ENCODE results near the gene TMPRSS3.

DNA sequence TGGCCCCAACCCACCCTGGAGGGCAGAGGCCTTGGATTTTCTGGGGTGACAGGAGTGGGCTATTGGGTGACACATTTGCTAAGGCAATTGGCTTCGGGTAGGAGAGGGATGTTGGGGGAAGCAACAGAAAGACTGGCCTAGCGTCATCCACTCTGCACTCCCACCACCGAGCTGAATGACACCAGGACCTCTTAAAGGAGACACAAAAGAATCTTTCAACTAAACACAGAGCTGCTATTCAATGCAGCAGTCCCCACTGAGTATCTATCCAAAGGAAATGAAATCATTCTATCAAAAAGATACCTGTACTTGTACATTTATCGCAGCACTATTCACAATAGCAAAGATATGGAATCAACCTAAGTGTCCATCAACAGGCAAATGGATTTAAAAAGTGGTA lies 51.2 kb downstream of the TMPRSS3 start:
- TF ChIP-seq NFIC (IDR thresholded peaks at IDR 0.05) (no peak), FOXM1 (IDR thresholded peaks at IDR 0.05; ENCODE audit: borderline replicate concordance, low read depth) (no peak), TAF1 (IDR thresholded peaks at IDR 0.05; ENCODE audit: low read depth) (no peak), EP300 (IDR thresholded peaks at IDR 0.05; ENCODE audit: borderline replicate concordance) (no peak), RAD21 (IDR thresholded peaks at IDR 0.05; ENCODE audit: low read depth) (no peak), ZBTB7A (IDR thresholded peaks at IDR 0.05; ENCODE audit: low read depth) (no peak), REST (IDR thresholded peaks at IDR 0.05; ENCODE audit: low read depth) (no peak), YY1 (IDR thresholded peaks at IDR 0.05; ENCODE audit: low read depth) (no peak)

All from Ishikawa (cell line).